Measurements from ENCODE around the gene CLEC11A.

DNA sequence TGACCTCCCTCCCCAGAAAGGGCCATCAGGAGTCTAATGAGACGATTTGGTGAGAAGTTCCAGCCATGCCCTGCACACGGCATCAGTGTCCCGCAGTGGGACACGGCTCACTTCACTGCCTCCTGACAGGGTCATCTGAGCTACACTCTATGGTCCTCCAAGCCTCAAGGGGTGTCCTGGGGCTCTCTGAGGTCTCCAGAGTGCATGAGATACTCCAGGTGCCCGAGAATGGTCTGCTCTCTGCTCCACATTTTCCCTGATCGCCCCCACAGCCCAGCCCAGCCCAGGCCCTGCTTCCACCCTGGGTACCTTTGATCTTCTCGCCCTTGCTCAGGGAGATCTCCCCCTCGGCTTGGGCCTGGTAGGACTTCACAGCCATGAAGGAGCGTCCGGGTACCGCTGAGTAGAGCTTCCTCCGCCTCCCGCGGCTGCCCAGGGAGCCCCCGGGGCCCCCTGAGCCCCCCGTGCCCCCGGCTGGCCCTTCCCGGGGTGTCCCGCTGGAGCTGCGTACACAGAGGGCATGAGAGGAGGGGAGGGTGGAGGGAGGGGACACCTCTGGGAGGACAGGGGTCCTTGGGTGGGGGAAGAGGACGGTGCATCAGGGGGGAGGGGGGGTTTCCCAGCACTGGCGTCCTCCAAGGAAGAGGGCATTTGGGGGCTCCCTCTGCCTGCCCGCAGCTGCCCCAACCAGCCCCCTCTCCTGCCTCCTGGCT lies 20.9 kb upstream of the CLEC11A start:
- TF ChIP-seq, protein P1, sequence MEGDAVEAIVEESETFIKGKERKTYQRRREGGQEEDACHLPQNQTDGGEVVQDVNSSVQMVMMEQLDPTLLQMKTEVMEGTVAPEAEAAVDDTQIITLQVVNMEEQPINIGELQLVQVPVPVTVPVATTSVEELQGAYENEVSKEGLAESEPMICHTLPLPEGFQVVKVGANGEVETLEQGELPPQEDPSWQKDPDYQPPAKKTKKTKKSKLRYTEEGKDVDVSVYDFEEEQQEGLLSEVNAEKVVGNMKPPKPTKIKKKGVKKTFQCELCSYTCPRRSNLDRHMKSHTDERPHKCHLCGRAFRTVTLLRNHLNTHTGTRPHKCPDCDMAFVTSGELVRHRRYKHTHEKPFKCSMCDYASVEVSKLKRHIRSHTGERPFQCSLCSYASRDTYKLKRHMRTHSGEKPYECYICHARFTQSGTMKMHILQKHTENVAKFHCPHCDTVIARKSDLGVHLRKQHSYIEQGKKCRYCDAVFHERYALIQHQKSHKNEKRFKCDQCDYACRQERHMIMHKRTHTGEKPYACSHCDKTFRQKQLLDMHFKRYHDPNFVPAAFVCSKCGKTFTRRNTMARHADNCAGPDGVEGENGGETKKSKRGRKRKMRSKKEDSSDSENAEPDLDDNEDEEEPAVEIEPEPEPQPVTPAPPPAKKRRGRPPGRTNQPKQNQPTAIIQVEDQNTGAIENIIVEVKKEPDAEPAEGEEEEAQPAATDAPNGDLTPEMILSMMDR (IDR thresholded peaks at IDR 0.05 in 2 of 3, conservative IDR thresholded peaks at IDR 0.05 in 1 of 3; ENCODE audit: control insufficient read depth in 2 of 3, extremely low read depth in 1 of 3, insufficient read depth in 1 of 3, low read depth in 3 of 3, low read length in 3 of 3) = no peak
- TF ChIP-seq GABPA (IDR thresholded peaks at IDR 0.05; ENCODE audit: low read depth) = no peak
- TF ChIP-seq RUNX3 (IDR thresholded peaks at IDR 0.05; ENCODE audit: low read length) = no peak
- no peak for TF ChIP-seq MYC (IDR thresholded peaks at IDR 0.05; ENCODE audit: insufficient read depth, insufficient read length, insufficient replicate concordance, low read length, severe bottlenecking)
- no peak for TF ChIP-seq CBX5 (IDR thresholded peaks at IDR 0.05; ENCODE audit: low read depth)
- TF ChIP-seq NFIC (IDR thresholded peaks at IDR 0.05; ENCODE audit: low read depth, low read length) = no peak
- no peak for TF ChIP-seq EZH2 (IDR thresholded peaks at IDR 0.05; ENCODE audit: borderline replicate concordance, control insufficient read depth, low read depth, low read length)
- TF ChIP-seq RBBP5 (conservative IDR thresholded peaks at IDR 0.05) = no peak
